KMS-11 (cell line): ENCODE data around the gene RGS12.

ENCODE experiments used
- H2AFZ ChIP-seq: fragments of 200-600 bp; sonication (generic); 2 replicates; pipeline ENCODE4 v1.6.1; 2016; ENCODE audit warnings: antibody characterized with exemption, mixed run types, low read depth
- H3K27ac ChIP-seq: fragments of 200-600 bp; sonication (generic); 2 replicates; pipeline ENCODE4 v1.6.1; 2016; ENCODE audit warnings: mild to moderate bottlenecking, mixed run types
- H3K27me3 ChIP-seq: fragments of 200-600 bp; sonication (generic); 2 replicates; pipeline ENCODE4 v1.6.1; 2017; ENCODE audit warnings: mild to moderate bottlenecking, low read depth, mixed run types, moderate library complexity; ENCODE audit not compliant: insufficient read depth
- H3K36me3 ChIP-seq: fragments of 200-600 bp; sonication (generic); 2 replicates; pipeline ENCODE4 v1.6.1; 2017; ENCODE audit warnings: mild to moderate bottlenecking, mixed run types; ENCODE audit not compliant: insufficient read depth
- H3K4me1 ChIP-seq: fragments of 200-600 bp; sonication (generic); 2 replicates; pipeline ENCODE4 v1.6.1; 2016; ENCODE audit warnings: mild to moderate bottlenecking, low read depth, mixed run types; ENCODE audit not compliant: poor library complexity, severe bottlenecking
- H3K4me2 ChIP-seq: fragments of 200-600 bp; sonication (generic); 2 replicates; pipeline ENCODE4 v1.7.0; 2016; ENCODE audit warnings: mild to moderate bottlenecking, mixed run types
- H3K4me3 ChIP-seq: fragments of 200-600 bp; sonication (generic); IDR thresholded peaks from 2 replicates; pipeline ENCODE4 v1.6.1; 2017; ENCODE audit warnings: low read depth, low read length, mixed read lengths; ENCODE audit not compliant: insufficient read depth
- H3K79me2 ChIP-seq: fragments of 200-600 bp; sonication (generic); 2 replicates; pipeline ENCODE4 v1.6.1; 2016; ENCODE audit warnings: low read depth, mixed run types; ENCODE audit not compliant: insufficient read depth
- H3K9ac ChIP-seq: fragments of 200-600 bp; sonication (generic); 2 replicates; pipeline ENCODE4 v1.6.1; 2016; ENCODE audit warnings: mild to moderate bottlenecking, mixed run types
- H4K20me1 ChIP-seq: fragments of 200-600 bp; sonication (generic); 2 replicates; pipeline ENCODE4 v1.6.1; 2016; ENCODE audit warnings: mild to moderate bottlenecking, mixed run types; ENCODE audit not compliant: insufficient read depth
- CTCF ChIP-seq: fragments of 200-600 bp; sonication (generic); conservative IDR thresholded peaks from 2 replicates; pipeline ENCODE4 v1.6.1; 2017; ENCODE audit warnings: low read depth, mild to moderate bottlenecking, antibody characterized with exemption, low read length, moderate library complexity, mixed read lengths

RGS12 gene

GRCh38 chr4:3311095-3311372 is 18.2 kb downstream of the RGS12 start:
- H3K79me2 ChIP-seq = no peaks in the 10 kb centered on the region

GRCh38 chr4:3311489-3312171 is 18.8 kb downstream of the RGS12 start:
- H3K4me2 ChIP-seq = no peak overlapping the region

More at GRCh38 chr4:3311095-3311372, 18.2 kb downstream of the RGS12 start:
- no peak overlapping the region for H2AFZ ChIP-seq
- H4K20me1 ChIP-seq = no peaks in the 10 kb centered on the region
- no peak overlapping the region for H3K27ac ChIP-seq
- H3K9ac ChIP-seq = no peak overlapping the region
- H3K27me3 ChIP-seq = no peaks in the 10 kb centered on the region
- no peaks in the 10 kb centered on the region for H3K4me1 ChIP-seq
- no peak overlapping the region for H3K4me3 ChIP-seq
- TF ChIP-seq CTCF = no peak
- no peaks in the 10 kb centered on the region for H3K36me3 ChIP-seq
- no peak overlapping the region for H3K4me2 ChIP-seq

GRCh38 chr4:3312362-3312761 is 19.5 kb downstream of the RGS12 start:
- H3K4me1 ChIP-seq = no peaks in the 10 kb centered on the region
- TF ChIP-seq CTCF = no peak
- no peaks in the 10 kb centered on the region for H4K20me1 ChIP-seq
- no peak overlapping the region for H3K4me3 ChIP-seq
- no peak overlapping the region for H2AFZ ChIP-seq
- no peak overlapping the region for H3K27ac ChIP-seq
- no peaks in the 10 kb centered on the region for H3K79me2 ChIP-seq
- no peaks in the 10 kb centered on the region for H3K36me3 ChIP-seq
- no peaks in the 10 kb centered on the region for H3K27me3 ChIP-seq
- H3K4me2 ChIP-seq = no peak overlapping the region
- no peak overlapping the region for H3K9ac ChIP-seq

More at GRCh38 chr4:3311489-3312171, 18.8 kb downstream of the RGS12 start:
- Histone ChIP-seq H3K4me3 (no peak overlapping the region), H3K4me1 (no peaks in the 10 kb centered on the region), H2AFZ (no peak overlapping the region), H3K9ac (no peak overlapping the region), H4K20me1 (no peaks in the 10 kb centered on the region), H3K36me3 (no peaks in the 10 kb centered on the region), H3K27me3 (no peaks in the 10 kb centered on the region), H3K79me2 (no peaks in the 10 kb centered on the region), H3K27ac (no peak overlapping the region)
- no peak for TF ChIP-seq CTCF

- no peak overlapping the region for H3K4me2 ChIP-seq
- H3K9ac ChIP-seq = no peak overlapping the region
These were observed 20.3 kb downstream of the RGS12 start for GRCh38 chr4:3313139-3313538.

More at GRCh38 chr4:3313139-3313538, 20.3 kb downstream of the RGS12 start:
- no peak overlapping the region for H3K27ac ChIP-seq
- no peaks in the 10 kb centered on the region for H3K79me2 ChIP-seq
- no peaks in the 10 kb centered on the region for H3K36me3 ChIP-seq
- H2AFZ ChIP-seq = no peak overlapping the region
- H3K27me3 ChIP-seq = no peaks in the 10 kb centered on the region
- no peaks in the 10 kb centered on the region for H4K20me1 ChIP-seq
- no peaks in the 10 kb centered on the region for H3K4me1 ChIP-seq
- no peak for TF ChIP-seq CTCF
- no peak overlapping the region for H3K4me3 ChIP-seq
